VCaP (cell line): Measurements from ENCODE around the gene SLC35D1.

ENCODE experiments used
- H3K27ac ChIP-seq: fragments of 450-650 bp; 2 replicates; pipeline ENCODE4 v1.5.1; 2017
- TF ChIP-seq, protein P1 (sequence below): fragments of 450-650 bp; conservative IDR thresholded peaks from 2 replicates; pipeline ENCODE4 v1.5.1; 2017; ENCODE audit warnings: mild to moderate bottlenecking, moderate library complexity

The SLC35D1 gene

GRCh38 chr1:66957938-66958337 is 96.0 kb downstream of the SLC35D1 start:
- H3K27ac ChIP-seq, result no peak overlapping the region
- TF ChIP-seq, protein P1, sequence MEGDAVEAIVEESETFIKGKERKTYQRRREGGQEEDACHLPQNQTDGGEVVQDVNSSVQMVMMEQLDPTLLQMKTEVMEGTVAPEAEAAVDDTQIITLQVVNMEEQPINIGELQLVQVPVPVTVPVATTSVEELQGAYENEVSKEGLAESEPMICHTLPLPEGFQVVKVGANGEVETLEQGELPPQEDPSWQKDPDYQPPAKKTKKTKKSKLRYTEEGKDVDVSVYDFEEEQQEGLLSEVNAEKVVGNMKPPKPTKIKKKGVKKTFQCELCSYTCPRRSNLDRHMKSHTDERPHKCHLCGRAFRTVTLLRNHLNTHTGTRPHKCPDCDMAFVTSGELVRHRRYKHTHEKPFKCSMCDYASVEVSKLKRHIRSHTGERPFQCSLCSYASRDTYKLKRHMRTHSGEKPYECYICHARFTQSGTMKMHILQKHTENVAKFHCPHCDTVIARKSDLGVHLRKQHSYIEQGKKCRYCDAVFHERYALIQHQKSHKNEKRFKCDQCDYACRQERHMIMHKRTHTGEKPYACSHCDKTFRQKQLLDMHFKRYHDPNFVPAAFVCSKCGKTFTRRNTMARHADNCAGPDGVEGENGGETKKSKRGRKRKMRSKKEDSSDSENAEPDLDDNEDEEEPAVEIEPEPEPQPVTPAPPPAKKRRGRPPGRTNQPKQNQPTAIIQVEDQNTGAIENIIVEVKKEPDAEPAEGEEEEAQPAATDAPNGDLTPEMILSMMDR, result no peak

GRCh38 chr1:66954208-66954607 is 99.7 kb downstream of the SLC35D1 start:
- H3K27ac ChIP-seq, result no peak overlapping the region
- TF ChIP-seq, protein P1, result no peak

DNA sequence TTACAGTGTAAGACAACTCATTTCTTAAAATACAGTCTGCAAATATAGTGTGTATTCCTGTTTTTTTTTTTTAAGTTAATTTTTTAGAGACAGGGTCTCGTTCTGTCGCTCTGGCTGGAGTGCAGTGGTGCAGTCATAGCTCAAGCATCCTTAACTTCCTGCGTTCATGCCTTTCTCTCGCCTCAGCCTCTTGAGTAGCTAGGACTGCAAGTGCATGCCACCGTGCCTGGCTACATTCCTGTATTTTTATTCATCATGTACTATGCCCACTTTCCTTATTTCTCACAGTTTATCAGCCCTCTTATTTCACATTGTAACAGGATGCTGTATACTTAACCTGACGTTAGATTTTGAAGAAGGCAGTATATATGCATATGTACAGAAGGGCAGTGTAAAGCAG is 102.4 kb downstream of the SLC35D1 start:
- H3K27ac ChIP-seq, result no peak overlapping the region
- TF ChIP-seq, protein P1, result no peak
